Mucosa of rectum (tissue), 2 donors: ENCODE measurements around the gene VEGFA.

Experiments
- H3K27ac ChIP-seq, 2 donors: one replicate each; pipeline ENCODE4 v1.7.0; 2013; ENCODE audit warnings: inconsistent platforms in 2 of 2, low read depth in 2 of 2, low read length in 2 of 2
- H3K27me3 ChIP-seq, 2 donors: one replicate each; pipeline ENCODE4 v1.7.0; 2013; ENCODE audit warnings: low read length in 2 of 2; ENCODE audit not compliant: control insufficient read depth in 2 of 2, insufficient read depth in 2 of 2
- H3K36me3 ChIP-seq, 2 donors: one replicate each; pipeline ENCODE4 v1.7.0; 2013; ENCODE audit warnings: low read length in 2 of 2; ENCODE audit not compliant: control insufficient read depth in 2 of 2, insufficient read depth in 2 of 2
- H3K4me1 ChIP-seq, 2 donors: one replicate each; pipeline ENCODE4 v1.7.0; 2013; ENCODE audit warnings: low read length in 2 of 2, mild to moderate bottlenecking in 1 of 2; ENCODE audit not compliant: control insufficient read depth in 2 of 2, insufficient read depth in 2 of 2
- H3K4me3 ChIP-seq, 2 donors: one replicate each; pipeline ENCODE4 v1.7.0; 2013; ENCODE audit warnings: low read length in 2 of 2
- H3K9ac ChIP-seq, 2 donors: one replicate each; pipeline ENCODE4 v1.7.0; 2013; ENCODE audit warnings: low read length in 2 of 2, low read depth in 1 of 2, mild to moderate bottlenecking in 1 of 2
- H3K9me3 ChIP-seq, 2 donors: one replicate each; pipeline ENCODE4 v1.7.0; 2013; ENCODE audit warnings: low read length in 2 of 2; ENCODE audit not compliant: control insufficient read depth in 2 of 2
- donor health status: healthy.
- donor health status: Normal muscosa, but diverticular disease.

Gene VEGFA

DNA sequence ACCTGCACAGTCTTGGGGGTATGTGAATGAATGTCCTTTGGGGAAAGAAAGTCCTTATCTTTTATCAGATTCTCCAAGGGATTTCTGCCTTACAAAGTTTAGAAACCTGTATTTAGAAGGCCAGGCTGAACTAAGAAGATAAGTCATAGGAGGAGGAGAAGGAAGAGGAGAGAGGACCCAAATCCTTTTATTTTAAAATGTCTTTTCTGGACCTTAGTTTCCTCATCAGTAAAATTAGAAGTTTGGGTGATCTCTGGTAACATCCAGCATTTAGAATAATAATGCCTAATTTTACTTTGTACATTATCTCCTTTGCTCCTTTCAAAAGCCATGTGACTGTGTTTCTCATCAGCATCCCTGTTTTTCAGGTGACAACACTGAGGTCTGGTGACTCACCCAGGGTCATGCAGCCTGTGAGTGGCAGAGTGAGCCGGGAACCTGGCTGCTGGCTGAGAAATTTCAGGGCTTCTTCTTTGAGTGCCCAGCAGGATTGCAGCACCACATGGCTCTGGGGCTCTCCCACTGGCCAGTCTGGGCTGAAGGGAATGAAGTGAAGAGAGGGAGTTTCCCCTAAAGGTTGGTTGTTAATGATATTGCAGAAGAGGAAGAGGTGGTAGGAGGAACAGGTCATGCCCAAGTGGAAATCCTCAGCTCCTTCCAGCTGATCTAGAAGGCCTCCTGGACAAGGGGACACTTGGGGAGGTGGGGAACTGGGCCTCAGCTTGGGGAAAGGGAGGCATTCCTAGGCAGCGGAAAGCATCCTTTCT lies 34.0 kb downstream of the VEGFA start:
- Histone ChIP-seq H3K27me3 (no peaks in the 10 kb centered on the region), H3K36me3 (no peaks in the 10 kb centered on the region), H3K4me1 (peaks cover 50 to 59% of the 10 kb centered on the region in 2 donors), H3K9me3 (no peaks in the 10 kb centered on the region), H3K9ac (no peak overlapping the region), H3K4me3 (no peak overlapping the region), H3K27ac (peak overlapping the region; percentile 84 to 86)

DNA sequence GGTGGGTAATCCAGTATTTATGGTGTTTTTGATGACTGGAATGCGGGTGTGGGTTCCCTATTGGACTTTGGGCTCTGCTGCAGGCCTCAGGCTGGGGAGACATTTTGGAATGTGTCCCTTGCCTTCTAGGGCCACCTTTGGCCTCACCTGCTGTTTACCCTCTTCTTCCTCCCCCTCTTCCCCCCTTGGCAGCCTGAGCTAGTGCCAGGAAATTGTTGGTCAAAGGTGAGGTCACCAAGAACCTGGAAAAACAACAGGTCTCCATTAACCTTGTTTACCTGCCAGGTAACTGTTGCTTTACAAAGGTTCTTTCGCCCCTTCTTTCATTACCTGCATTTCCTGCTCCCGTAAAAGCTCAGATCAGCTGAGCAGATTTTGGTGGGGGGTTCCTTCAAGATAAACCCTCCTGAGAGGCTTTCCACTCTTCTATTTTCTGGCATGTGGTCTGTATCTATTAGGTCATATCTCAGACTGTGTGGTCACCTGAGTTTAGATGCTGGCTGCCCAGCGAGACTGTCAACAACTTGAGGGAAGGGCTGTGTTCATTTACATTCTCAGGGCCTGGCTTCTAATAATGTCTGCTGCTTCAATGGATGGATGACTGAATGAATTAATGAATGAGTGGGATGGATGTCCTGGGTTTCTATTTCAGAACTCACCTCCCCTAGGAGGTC lies 34.7 kb downstream of the VEGFA start:
- no peaks in the 10 kb centered on the region for H3K9me3 ChIP-seq
- no peaks in the 10 kb centered on the region for H3K36me3 ChIP-seq
- H3K27me3 ChIP-seq, result no peaks in the 10 kb centered on the region
- H3K27ac ChIP-seq, result peak overlapping the region; percentile 84 to 86
- peak overlapping the region in 1 of 2 donors; percentile 37 for H3K4me3 ChIP-seq
- H3K9ac ChIP-seq, result peak overlapping the region in 1 of 2 donors; percentile 27
- H3K4me1 ChIP-seq, result peaks cover 43 to 52% of the 10 kb centered on the region in 2 donors

DNA sequence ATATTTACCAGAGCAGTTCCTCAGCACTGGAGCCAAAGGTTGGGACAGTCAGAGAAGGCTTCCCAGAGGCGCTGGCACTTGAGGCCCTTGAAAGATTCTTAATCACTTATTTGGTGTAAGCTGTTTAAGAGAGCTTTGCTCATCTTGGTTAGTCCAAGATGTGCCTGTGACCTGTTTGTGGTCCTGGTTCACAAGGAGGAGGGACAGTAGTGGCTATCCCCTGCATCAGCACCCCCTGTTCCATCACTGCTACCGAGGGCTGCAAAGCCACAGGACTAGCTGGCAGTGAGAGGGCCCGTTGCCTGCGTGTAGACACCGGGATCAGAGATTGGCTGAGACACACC lies 35.7 kb downstream of the VEGFA start:
- H3K9ac ChIP-seq, result peak overlapping the region; percentile 69 to 72
- H3K27ac ChIP-seq, result peak overlapping the region; percentile 84 to 86
- no peaks in the 10 kb centered on the region for H3K9me3 ChIP-seq
- peak overlapping the region; percentile 47 to 63 for H3K4me3 ChIP-seq
- no peaks in the 10 kb centered on the region for H3K27me3 ChIP-seq
- H3K4me1 ChIP-seq, result peaks cover 39 to 46% of the 10 kb centered on the region in 2 donors
- no peaks in the 10 kb centered on the region for H3K36me3 ChIP-seq

DNA sequence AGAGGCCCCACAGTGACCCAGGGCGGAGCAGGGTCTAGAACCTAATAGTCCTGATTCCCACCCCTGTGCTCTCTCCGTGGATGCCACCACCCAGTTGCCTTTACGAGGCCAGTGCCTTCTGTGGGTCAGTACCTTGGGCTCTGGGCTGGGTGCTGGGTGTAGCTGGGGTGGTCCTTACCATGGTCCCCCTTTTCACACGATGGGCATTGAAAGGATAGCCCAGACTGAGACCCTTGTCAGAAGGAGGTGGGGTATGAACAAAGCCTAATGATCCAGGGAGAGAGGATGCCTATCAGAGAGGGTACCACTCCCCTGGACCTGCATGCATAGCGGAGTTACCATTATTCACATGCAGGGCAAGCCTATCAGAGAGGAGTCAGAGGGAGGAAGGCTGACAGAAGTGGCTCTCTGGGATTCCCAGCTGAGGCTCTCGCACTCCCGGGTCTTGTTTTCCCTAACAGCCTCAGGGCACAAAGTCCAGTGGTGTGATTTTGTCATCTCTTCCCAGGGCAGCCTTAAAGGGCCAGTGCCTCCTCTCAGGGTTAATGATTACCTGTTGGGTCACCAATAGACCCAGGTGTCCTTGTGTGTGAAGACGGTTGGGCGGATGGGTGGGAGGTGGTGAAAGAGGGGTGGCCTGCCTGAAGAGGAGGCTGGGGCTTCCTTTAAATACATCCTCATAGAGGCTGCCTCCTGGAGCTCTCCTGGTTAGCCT lies 36.2 kb downstream of the VEGFA start:
- H3K27ac ChIP-seq, result peak overlapping the region; percentile 84 to 86

DNA sequence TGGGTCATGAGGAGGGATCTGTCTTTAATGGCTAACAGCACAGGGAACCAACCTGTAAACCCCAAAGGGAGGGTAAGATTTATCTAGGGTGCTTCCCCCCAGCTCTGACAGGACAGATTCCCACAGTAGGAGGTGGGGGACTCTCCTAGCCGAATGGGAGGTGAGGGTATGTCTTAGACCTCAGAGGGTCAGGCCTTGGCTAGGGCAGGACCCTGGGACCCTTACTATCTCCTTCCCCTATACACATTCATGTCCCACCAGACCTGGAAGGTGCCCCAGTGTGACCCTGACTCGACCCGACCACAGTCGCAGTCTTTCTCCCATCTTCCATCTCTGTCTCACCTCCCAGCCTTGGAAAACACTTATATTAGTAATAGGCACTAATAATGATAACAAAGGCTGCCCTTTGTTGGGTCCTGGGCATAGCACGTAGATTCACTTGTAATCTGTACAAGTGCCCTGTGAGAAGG lies 36.8 kb downstream of the VEGFA start:
- Histone ChIP-seq H3K27me3 (no peaks in the 10 kb centered on the region), H3K27ac (peak overlapping the region; percentile 83 to 84), H3K36me3 (no peaks in the 10 kb centered on the region), H3K9ac (peak overlapping the region; percentile 41 to 59), H3K4me1 (peaks cover 37 to 48% of the 10 kb centered on the region in 2 donors), H3K4me3 (peak overlapping the region in 1 of 2 donors; percentile 48), H3K9me3 (no peaks in the 10 kb centered on the region)

More for the DNA sequence above, 36.2 kb downstream of the VEGFA start:
- H3K27me3 ChIP-seq, result no peaks in the 10 kb centered on the region
- peak overlapping the region; percentile 47 to 63 for H3K4me3 ChIP-seq
- H3K9ac ChIP-seq, result peak overlapping the region; percentile 69 to 72
- peaks cover 39 to 46% of the 10 kb centered on the region in 2 donors for H3K4me1 ChIP-seq
- no peaks in the 10 kb centered on the region for H3K9me3 ChIP-seq
- H3K36me3 ChIP-seq, result no peaks in the 10 kb centered on the region

DNA sequence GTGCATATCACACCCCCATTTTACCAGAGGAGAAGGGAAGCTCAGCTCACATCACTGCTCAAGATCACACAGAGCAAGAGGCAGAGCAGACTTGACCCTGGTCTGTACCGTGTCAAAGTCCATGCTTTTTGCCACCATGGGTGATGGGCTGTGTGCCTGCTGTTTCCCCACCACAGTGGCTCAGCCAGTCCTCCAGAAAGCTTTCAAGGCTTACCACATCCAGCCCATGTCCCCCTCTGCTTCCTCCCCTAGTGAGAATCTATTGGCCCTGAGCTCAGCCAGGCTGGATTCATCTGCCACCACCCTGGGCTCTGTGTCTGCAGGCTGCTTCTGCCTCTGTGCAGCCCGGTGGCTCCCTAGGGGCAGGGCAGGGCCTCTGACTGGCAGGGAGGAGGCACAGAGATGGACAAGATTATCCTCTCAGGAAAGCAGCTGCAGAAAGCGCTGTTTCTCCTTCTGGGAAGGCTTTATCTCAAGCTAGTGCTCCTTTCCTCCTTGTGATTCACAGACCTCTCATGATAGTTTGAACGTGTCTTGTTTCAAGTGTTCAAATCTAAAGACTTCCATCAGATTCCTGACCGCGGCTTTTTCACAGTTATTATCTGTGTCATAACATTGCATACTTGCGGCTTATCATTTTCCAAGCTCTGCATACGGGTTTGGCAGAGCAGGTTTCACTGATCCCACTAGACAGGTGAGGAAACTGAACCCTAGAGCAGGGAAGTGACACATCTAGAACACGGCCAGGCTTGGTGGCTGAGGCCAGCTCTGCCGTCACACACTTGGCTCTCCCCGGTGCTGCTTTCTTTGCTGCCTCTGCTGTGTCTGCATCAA lies 37.4 kb downstream of the VEGFA start:
- Histone ChIP-seq H3K27ac (peak overlapping the region; percentile 83 to 84), H3K4me3 (peak overlapping the region in 1 of 2 donors; percentile 48), H3K9ac (peak overlapping the region; percentile 41 to 59), H3K4me1 (peaks cover 40 to 46% of the 10 kb centered on the region in 2 donors), H3K36me3 (no peaks in the 10 kb centered on the region), H3K9me3 (no peaks in the 10 kb centered on the region), H3K27me3 (no peaks in the 10 kb centered on the region)

DNA sequence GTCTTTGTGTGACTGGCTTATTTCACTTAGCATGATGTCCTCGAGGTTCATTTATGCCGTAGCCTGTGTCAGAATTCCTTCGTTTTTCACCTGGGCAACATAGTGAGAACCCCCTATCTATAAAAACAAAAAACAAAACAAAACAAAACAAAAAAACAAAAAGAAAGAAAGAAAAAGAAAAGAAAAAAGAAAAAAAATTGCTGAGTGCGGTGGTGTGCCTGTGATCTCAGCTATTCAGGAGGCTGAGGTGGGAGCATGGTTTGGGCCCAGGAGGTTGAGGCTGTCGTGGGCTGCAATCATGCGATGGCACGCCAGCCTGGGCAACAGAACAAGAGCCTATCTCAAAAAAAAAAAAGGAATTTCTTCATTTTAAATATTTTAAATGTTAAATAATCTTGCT lies 38.4 kb downstream of the VEGFA start:
- no peaks in the 10 kb centered on the region for H3K36me3 ChIP-seq
- no peak overlapping the region for H3K9ac ChIP-seq
- H3K27ac ChIP-seq, result peak overlapping the region in 1 of 2 donors; percentile 84
- H3K9me3 ChIP-seq, result no peaks in the 10 kb centered on the region
- H3K27me3 ChIP-seq, result no peaks in the 10 kb centered on the region
- peaks cover 45 to 50% of the 10 kb centered on the region in 2 donors for H3K4me1 ChIP-seq
- no peak overlapping the region for H3K4me3 ChIP-seq

DNA sequence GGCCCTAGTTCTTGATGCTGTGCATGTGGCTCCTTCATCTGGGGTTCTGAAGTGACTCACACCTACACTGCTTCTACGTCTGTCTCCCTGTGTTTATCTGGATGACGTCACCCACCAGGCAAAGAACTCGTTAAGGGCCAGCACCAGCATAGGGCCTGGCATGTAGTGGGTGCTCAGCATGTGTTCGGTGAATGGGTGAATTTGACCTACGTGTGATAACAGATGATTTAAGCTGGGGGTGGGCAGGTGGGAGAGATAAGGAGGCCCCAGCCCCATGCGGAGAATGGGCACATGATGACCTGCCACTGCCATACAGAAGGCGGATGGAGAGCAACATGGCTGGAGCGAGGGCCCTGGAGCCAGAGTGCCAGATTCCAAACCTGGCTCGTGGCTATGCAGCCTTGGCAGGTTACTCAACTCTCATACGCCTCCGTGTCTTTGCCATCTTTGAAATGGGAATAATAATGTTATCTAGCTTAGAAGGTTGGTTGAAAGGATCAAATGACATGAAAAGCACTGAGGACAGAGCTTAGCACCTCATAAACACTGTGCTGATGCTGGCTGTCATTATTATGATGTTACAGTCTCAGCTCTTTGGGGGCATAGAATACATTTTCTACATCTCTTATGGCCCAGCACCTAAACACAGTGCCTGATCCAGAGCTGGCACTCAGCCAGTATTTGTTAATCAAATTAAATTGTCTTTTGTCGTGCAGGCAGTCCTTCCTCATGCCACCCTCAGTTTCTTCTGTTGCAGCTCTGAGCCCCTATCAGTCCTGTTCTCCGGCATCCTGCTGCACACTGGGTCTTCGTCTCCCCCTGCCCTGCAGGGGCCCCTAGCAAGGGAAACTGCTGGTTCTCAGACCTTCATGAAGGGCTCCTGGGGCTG lies 39.6 kb downstream of the VEGFA start:
- Histone ChIP-seq H3K4me3 (no peak overlapping the region), H3K9me3 (no peaks in the 10 kb centered on the region), H3K27ac (no peak overlapping the region), H3K9ac (no peak overlapping the region), H3K36me3 (no peaks in the 10 kb centered on the region), H3K27me3 (no peaks in the 10 kb centered on the region), H3K4me1 (peaks cover 45 to 50% of the 10 kb centered on the region in 2 donors)
